A673 (cell line): ENCODE results near the gene WDR59. TPM values are rescaled to one million over a fixed set of nuclear protein-coding genes. Genes with fewer than 3 reads are reported as not detected.

ENCODE experiments used
- BruUV-seq: library from RNA; stranded (reverse); fragments of 400-500 nt; replicated peaks from 2 replicates; lab custom pipeline; 2021; lab: Mats Ljungman, UMichigan
- CTCF ChIA-PET: fragments of 300-600 bp; sonication (Branson Sonifier 250); formaldehyde crosslinking; loops from one replicate; lab custom pipeline; 2022; ENCODE audit warnings: antibody characterized with exemption; lab: Charles Lee
- POLR2A ChIA-PET: fragments of 300-600 bp; sonication (Branson Sonifier 250); formaldehyde crosslinking; loops from one replicate; lab custom pipeline; 2022; ENCODE audit warnings: antibody characterized with exemption; ENCODE audit not compliant: low non-redundant PET; lab: Charles Lee
- DNase-seq: peaks from one replicate; pipeline ENCODE4 v3.0.0-alpha.2; 2015; ENCODE audit warnings: low spot score
- H3K27ac ChIP-seq: fragments of 200-600 bp; sonication (generic); 2 replicates; pipeline ENCODE4 v1.5.1; 2016; ENCODE audit warnings: mixed run types, low read depth, mild to moderate bottlenecking, mixed read lengths, antibody characterized with exemption, low read length; ENCODE audit not compliant: poor library complexity, severe bottlenecking
- H3K27me3 ChIP-seq: fragments of 200-600 bp; sonication (generic); replicated peaks from 2 replicates; pipeline ENCODE4 v1.6.1; 2017; ENCODE audit warnings: mixed run types, low read depth, mild to moderate bottlenecking, mixed read lengths, antibody characterized with exemption, low read length; ENCODE audit not compliant: insufficient read depth, poor library complexity
- H3K36me3 ChIP-seq: fragments of 200-600 bp; sonication (generic); 2 replicates; pipeline ENCODE4 v1.6.1; 2016; ENCODE audit warnings: mixed run types, mild to moderate bottlenecking, mixed read lengths, antibody characterized with exemption, low read length; ENCODE audit not compliant: insufficient read depth, poor library complexity, severe bottlenecking
- H3K4me1 ChIP-seq: fragments of 200-600 bp; sonication (generic); 2 replicates; pipeline ENCODE4 v1.6.1; 2017; ENCODE audit warnings: mixed run types, mild to moderate bottlenecking, mixed read lengths, antibody characterized with exemption, low read length; ENCODE audit not compliant: insufficient read depth, poor library complexity, severe bottlenecking
- H3K4me3 ChIP-seq: fragments of 200-600 bp; sonication (generic); 2 replicates; pipeline ENCODE4 v1.5.1; 2016; ENCODE audit warnings: low read depth, mixed run types, mild to moderate bottlenecking, mixed read lengths, low read length; ENCODE audit not compliant: poor library complexity, severe bottlenecking
- H3K9me3 ChIP-seq: fragments of 200-600 bp; sonication (generic); 2 replicates; pipeline ENCODE4 v1.6.1; 2016; ENCODE audit warnings: mixed run types, low read depth, mild to moderate bottlenecking, mixed read lengths, antibody characterized with exemption, low read length; ENCODE audit not compliant: poor library complexity, severe bottlenecking
- CTCF ChIP-seq: fragments of 300-800, 200-600 bp; sonication (generic); conservative IDR thresholded peaks from 2 replicates; pipeline ENCODE4 v1.5.1; 2017; ENCODE audit warnings: low read depth, mild to moderate bottlenecking, antibody characterized with exemption, low read length, moderate library complexity, mixed read lengths
- EZH2 ChIP-seq: fragments of 200-600 bp; sonication (generic); IDR thresholded peaks from 2 replicates; pipeline ENCODE4 v1.6.1; 2017; ENCODE audit warnings: borderline replicate concordance, low read depth, mild to moderate bottlenecking, mixed read lengths, antibody characterized with exemption, low read length; ENCODE audit not compliant: poor library complexity, severe bottlenecking
- intact Hi-C: fragments of 100-400 bp; cut with micrococcal nuclease; formaldehyde crosslinking; loops from one replicate; pipeline ENCODE4 v1.10.0; 2022; ENCODE audit not compliant: unreplicated experiment
- total RNA-seq: library from RNA; stranded (reverse); gene quantifications from 2 replicates; pipeline ENCODE4 v1.2.3, GENCODE V29; 2021

Gene WDR59
- total RNA-seq, 1 experiment from 2014 or later = 51.4 TPM

DNA sequence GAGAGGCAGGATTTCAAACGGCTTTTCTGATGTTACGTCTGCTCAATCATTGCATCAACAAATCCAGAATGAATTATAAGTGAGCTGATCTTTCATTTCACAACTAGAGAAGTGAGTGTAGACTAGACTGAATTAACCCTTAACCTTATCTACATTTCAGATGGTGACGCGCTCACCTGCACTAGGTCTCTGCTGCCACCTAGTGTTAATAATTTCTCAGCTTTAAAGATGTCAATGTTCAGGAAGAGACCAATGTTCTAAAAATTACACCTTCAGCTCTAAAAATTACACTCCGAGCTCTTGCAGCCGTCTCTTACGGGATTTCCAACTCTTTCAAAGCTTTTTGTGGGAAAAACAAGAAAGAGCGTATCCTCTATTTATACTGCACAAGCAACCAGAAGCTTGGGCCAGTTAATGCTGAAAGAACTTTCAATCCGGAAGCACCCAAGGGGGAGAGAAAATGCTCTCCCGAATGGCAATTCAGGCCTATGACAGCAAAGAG is 122.1 kb downstream of the WDR59 start:
- ChIA-PET CTCF (interaction anchor here (0.5 to 2.3 kb wide), 9 partner anchors 26 to 249 kb away, joined by 3 to 19 read pairs (median 5); no protein-coding TSS in a partner anchor), POLR2A (interaction anchor here (0.5 kb wide), 1 partner anchor 22 kb away, joined by 5 read pairs; no protein-coding TSS in a partner anchor)
- TF ChIP-seq EZH2 (no peak), CTCF (peak; percentile 91)
- Histone ChIP-seq H3K36me3 (no peaks in the 10 kb centered on the region), H3K4me1 (no peaks in the 10 kb centered on the region), H3K27ac (no peak overlapping the region), H3K4me3 (no peak overlapping the region), H3K9me3 (no peaks in the 10 kb centered on the region), H3K27me3 (no peaks in the 10 kb centered on the region)
- BruUV-seq = no TSS peak
- peak; percentile 67 for DNase-seq
- intact Hi-C loops = loop anchor here (1.0 to 10.0 kb wide), 4 partner anchors 49 to 550 kb away; partner anchors contain the start of gene LDHD

DNA sequence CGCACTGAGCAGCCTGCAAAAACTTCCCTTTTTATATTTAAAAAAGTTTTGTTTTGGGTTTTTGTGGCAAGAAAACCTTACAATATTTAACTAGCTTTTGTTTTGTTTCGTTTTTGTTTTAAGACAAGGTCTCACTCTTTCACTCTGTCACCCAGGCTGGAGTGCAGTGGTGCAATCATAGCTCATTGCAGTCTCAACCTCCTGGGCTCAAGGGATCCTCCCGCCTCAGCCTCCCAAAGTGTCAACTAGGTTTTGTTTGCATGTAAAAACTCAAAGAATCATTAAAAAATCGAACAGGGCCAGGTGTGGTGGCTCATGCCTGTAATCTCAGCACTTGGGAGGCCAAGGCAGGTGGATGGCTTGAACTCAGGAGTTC is 132.4 kb downstream of the WDR59 start:
- no peaks in the 10 kb centered on the region for H3K27me3 ChIP-seq
- H3K9me3 ChIP-seq = no peaks in the 10 kb centered on the region
- H3K27ac ChIP-seq = no peak overlapping the region
- TF ChIP-seq CTCF (no peak), EZH2 (no peak)
- no peaks in the 10 kb centered on the region for H3K36me3 ChIP-seq
- intact Hi-C loops = no loop called here
- H3K4me1 ChIP-seq = no peaks in the 10 kb centered on the region
- no TSS peak for BruUV-seq
- H3K4me3 ChIP-seq = no peak overlapping the region
- ChIA-PET POLR2A (no interaction called here), CTCF (no interaction called here)
- no peak for DNase-seq

GRCh38 chr16:74850027-74850426 is 134.9 kb downstream of the WDR59 start:
- intact Hi-C loops = no loop called here
- CTCF ChIA-PET = no interaction called here
- TF ChIP-seq EZH2 = no peak
- TF ChIP-seq CTCF = no peak
- Histone ChIP-seq H3K4me3 (no peak overlapping the region), H3K4me1 (no peaks in the 10 kb centered on the region), H3K27me3 (no peaks in the 10 kb centered on the region), H3K36me3 (no peaks in the 10 kb centered on the region), H3K9me3 (no peaks in the 10 kb centered on the region), H3K27ac (no peak overlapping the region)
- BruUV-seq = no TSS peak
- DNase-seq = no peak
- POLR2A ChIA-PET = no interaction called here
